Smooth muscle cell (in vitro differentiated cells): ENCODE data around the gene OR2V2. TPM values are rescaled to one million over a fixed set of nuclear protein-coding genes. Genes with fewer than 3 reads are reported as not detected.
"Not testable (repeated sequence)": the region's sequence is repeated elsewhere in the genome, so short reads cannot be mapped to it uniquely, and the experiment has no call there.

Experiments
- DNase-seq: peaks from one replicate; lab custom pipeline; 2025; ENCODE audit not compliant: unreplicated experiment; lab: John Stamatoyannopoulos, UW
- H2AFZ ChIP-seq: fragments of 200-600 bp; sonication (generic); 2 replicates; pipeline ENCODE4 v1.6.0; 2016; ENCODE audit warnings: antibody characterized with exemption, low read depth, mild to moderate bottlenecking
- H3F3A ChIP-seq: fragments of 200-600 bp; sonication (generic); 2 replicates; pipeline ENCODE4 v1.6.0; 2017; ENCODE audit warnings: antibody characterized with exemption, low read depth
- H3K27ac ChIP-seq: fragments of 200-600 bp; sonication (generic); 2 replicates; pipeline ENCODE4 v1.5.1; 2016; ENCODE audit warnings: low read depth, mild to moderate bottlenecking
- H3K27me3 ChIP-seq: fragments of 200-600 bp; sonication (generic); 2 replicates; pipeline ENCODE4 v1.6.1; 2016; ENCODE audit warnings: low read depth, mild to moderate bottlenecking
- H3K36me3 ChIP-seq: fragments of 200-600 bp; sonication (generic); 2 replicates; pipeline ENCODE4 v1.5.1; 2016; ENCODE audit warnings: low read depth
- H3K4me1 ChIP-seq: fragments of 200-600 bp; sonication (generic); 2 replicates; pipeline ENCODE4 v1.5.1; 2016; ENCODE audit warnings: low read depth
- H3K4me2 ChIP-seq: fragments of 200-600 bp; sonication (generic); 2 replicates; pipeline ENCODE4 v1.6.0; 2016; ENCODE audit warnings: mild to moderate bottlenecking
- H3K4me3 ChIP-seq: fragments of 200-600 bp; sonication (generic); 2 replicates; pipeline ENCODE4 v1.5.1; 2016; ENCODE audit warnings: mild to moderate bottlenecking
- H3K79me2 ChIP-seq: fragments of 200-600 bp; sonication (generic); 2 replicates; pipeline ENCODE4 v1.6.0; 2016; ENCODE audit warnings: low read depth, mild to moderate bottlenecking
- H3K9ac ChIP-seq: fragments of 200-600 bp; sonication (generic); 2 replicates; pipeline ENCODE4 v1.6.0; 2016; ENCODE audit warnings: low read depth
- H3K9me3 ChIP-seq: fragments of 200-600 bp; sonication (generic); replicated peaks from 2 replicates; pipeline ENCODE4 v1.5.1; 2016; ENCODE audit warnings: low read depth
- H4K20me1 ChIP-seq: fragments of 200-600 bp; sonication (generic); 2 replicates; pipeline ENCODE4 v1.6.0; 2016; ENCODE audit warnings: low read depth
- WGBS: methylation state at CpG from one replicate; pipeline ENCODE4 v1.1.7; 2016; ENCODE audit warnings: low lambda C conversion rate; 5-methylcytosine and 5-hydroxymethylcytosine counted together
- polyA plus RNA-seq: library from polyadenylated mRNA; unstranded; fragments of >200 nt; fragmentation: Nextera tagmentation; extraction: Ambion mirVana; gene quantifications from 2 replicates; pipeline ENCODE4 v1.2.1, GENCODE V29; 2016
- total RNA-seq: library from RNA; depleted of rRNA; stranded (reverse); fragments of >200 nt; gene quantifications from 2 replicates; pipeline ENCODE4 v1.2.3, GENCODE V29; 2014
- TF ChIP-seq, protein P1 (sequence below): fragments of 200-600 bp; sonication (generic); IDR thresholded peaks from 2 replicates; pipeline ENCODE4 v1.5.1; 2017; ENCODE audit warnings: borderline replicate concordance, mild to moderate bottlenecking, antibody characterized with exemption; ENCODE audit not compliant: insufficient read depth, poor library complexity, severe bottlenecking

The OR2V2 gene
- total and polyA plus RNA-seq, 2 experiments from 2014 or later, result not detected

DNA sequence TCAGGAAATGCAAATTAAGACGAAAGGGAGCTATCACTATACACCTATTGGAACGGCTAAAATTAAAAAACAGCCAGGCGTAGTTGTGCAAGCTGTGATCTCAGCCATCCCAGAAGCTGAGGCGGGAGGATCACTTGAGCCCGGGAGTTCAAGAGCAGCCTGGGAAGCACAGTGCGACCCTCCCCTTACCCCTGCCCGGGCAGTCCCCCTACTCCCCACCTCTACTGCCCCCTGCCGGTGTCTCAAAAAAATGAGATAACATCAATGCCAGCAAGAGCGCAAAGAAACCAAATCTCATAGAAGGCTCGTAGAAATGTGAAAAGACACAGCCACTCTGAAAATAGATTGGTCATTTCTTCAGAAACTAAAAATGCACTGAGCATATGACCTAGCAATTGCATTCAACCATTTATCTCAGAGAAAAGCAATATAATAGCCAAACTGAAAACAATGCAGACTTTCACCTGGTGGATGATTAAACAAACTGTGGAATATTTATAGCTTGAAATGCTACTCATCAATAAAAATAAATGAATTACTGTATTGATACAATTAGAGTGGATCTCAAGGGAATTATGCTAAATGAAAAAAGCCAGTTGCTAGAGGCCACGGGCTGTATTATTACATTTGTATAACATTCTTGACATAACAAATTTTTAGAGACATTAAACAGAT lies 20.6 kb downstream of the OR2V2 start:
- 13% methylated on average over 11 of the region's 11 CpGs for WGBS
- TF ChIP-seq, protein P1, sequence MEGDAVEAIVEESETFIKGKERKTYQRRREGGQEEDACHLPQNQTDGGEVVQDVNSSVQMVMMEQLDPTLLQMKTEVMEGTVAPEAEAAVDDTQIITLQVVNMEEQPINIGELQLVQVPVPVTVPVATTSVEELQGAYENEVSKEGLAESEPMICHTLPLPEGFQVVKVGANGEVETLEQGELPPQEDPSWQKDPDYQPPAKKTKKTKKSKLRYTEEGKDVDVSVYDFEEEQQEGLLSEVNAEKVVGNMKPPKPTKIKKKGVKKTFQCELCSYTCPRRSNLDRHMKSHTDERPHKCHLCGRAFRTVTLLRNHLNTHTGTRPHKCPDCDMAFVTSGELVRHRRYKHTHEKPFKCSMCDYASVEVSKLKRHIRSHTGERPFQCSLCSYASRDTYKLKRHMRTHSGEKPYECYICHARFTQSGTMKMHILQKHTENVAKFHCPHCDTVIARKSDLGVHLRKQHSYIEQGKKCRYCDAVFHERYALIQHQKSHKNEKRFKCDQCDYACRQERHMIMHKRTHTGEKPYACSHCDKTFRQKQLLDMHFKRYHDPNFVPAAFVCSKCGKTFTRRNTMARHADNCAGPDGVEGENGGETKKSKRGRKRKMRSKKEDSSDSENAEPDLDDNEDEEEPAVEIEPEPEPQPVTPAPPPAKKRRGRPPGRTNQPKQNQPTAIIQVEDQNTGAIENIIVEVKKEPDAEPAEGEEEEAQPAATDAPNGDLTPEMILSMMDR, result peak; percentile 43
- H3K27me3 ChIP-seq, result peaks cover 21% of the 10 kb centered on the region
- no peak overlapping the region for H2AFZ ChIP-seq
- H3K36me3 ChIP-seq, result no peaks in the 10 kb centered on the region
- H4K20me1 ChIP-seq, result no peaks in the 10 kb centered on the region
- H3F3A ChIP-seq, result peaks cover 22% of the 10 kb centered on the region
- no peak overlapping the region for H3K27ac ChIP-seq
- no peak for DNase-seq
- H3K79me2 ChIP-seq, result no peaks in the 10 kb centered on the region
- H3K9me3 ChIP-seq, result no peaks in the 10 kb centered on the region
- no peak overlapping the region for H3K4me3 ChIP-seq
- H3K4me2 ChIP-seq, result peak overlapping the region; percentile 64
- H3K9ac ChIP-seq, result no peak overlapping the region
- H3K4me1 ChIP-seq, result peaks cover 25% of the 10 kb centered on the region

DNA sequence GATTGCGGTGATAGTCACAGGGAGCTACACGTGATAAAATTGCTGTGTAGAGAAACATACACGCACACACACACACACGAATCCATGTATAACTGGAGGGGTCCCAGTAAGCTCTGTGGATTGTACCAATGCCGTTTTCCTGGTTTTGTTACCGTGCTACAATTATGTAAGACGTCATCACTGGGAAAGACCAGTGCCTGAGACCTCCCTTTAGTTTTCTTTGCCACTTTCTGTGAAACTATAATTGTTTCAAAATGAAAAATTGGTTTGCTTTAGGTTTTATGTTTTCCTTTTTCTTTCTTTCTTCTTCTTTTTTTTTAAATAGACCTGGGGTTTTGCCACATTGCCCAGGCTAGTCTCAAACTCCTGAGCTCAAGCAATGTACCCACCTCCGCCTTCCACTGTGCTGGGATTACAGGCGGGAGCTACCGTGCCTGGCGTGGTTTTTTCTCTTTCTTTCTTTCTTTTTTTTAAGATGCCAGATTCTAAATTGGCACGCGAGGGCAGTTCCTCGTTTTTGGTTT lies 21.3 kb downstream of the OR2V2 start:
- H3K4me1 ChIP-seq, result peaks cover 25% of the 10 kb centered on the region
- H3K36me3 ChIP-seq, result no peaks in the 10 kb centered on the region
- H3K79me2 ChIP-seq, result no peaks in the 10 kb centered on the region
- H4K20me1 ChIP-seq, result no peaks in the 10 kb centered on the region
- no peak overlapping the region for H2AFZ ChIP-seq
- WGBS, result 11% methylated on average over 14 of the region's 14 CpGs
- peak overlapping the region; percentile 1 for H3K4me3 ChIP-seq
- H3K27ac ChIP-seq, result no peak overlapping the region
- H3F3A ChIP-seq, result peaks cover 28% of the 10 kb centered on the region
- no peak for DNase-seq
- H3K27me3 ChIP-seq, result peaks cover 28% of the 10 kb centered on the region
- H3K4me2 ChIP-seq, result peak overlapping the region; percentile 64
- H3K9me3 ChIP-seq, result no peaks in the 10 kb centered on the region
- TF ChIP-seq, protein P1, result no peak
- no peak overlapping the region for H3K9ac ChIP-seq

DNA sequence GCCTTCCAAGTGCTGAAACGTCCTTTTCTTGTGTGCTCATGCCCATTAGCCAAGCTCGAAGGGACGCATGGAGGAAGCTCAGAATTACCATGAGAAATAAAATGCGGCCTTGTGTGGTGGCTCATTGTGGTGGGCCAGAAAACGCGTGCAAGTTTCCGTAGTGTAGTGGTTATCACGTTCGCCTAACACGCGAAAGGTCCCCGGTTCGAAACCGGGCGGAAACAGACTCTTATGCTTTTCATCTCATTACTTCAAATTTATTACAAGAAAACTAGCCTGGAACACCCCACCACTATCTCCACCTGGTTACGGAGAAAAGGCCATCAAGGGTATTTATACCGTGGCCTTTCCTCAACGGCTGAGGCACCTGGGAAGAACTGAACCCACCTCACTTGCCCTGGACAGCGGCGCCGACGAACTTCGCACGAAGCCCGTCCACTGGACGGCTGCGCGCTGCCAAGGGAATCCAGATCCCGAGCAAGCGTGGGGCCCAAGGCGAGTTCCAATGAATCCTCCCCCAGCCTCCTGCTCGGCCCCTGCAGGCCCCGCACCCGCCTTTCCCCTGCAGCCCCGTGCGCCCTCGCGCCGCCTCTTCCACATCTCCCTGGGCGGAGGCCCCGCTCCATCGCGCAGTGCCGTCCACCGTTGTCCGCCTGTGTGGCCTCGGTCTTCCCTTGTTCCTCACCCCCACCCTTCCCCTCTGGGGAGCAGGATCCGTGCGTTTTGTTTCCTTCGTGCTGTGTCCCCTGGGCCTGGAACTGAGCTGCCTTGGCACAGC lies 22.3 kb downstream of the OR2V2 start:
- H3K9ac ChIP-seq, H3K9me3 ChIP-seq, H3K36me3 ChIP-seq, DNase-seq, H3K79me2 ChIP-seq, H4K20me1 ChIP-seq, H3K27ac ChIP-seq, H2AFZ ChIP-seq: not testable (repeated sequence)
- Histone ChIP-seq H3K27me3 (peaks cover 38% of the 10 kb centered on the region), H3K4me3 (peak overlapping the region; percentile 25), H3K4me1 (peaks cover 25% of the 10 kb centered on the region), H3K4me2 (peak overlapping the region; percentile 70), H3F3A (peaks cover 28% of the 10 kb centered on the region)
- WGBS, result 2% methylated on average over 46 of the region's 50 CpGs

DNA sequence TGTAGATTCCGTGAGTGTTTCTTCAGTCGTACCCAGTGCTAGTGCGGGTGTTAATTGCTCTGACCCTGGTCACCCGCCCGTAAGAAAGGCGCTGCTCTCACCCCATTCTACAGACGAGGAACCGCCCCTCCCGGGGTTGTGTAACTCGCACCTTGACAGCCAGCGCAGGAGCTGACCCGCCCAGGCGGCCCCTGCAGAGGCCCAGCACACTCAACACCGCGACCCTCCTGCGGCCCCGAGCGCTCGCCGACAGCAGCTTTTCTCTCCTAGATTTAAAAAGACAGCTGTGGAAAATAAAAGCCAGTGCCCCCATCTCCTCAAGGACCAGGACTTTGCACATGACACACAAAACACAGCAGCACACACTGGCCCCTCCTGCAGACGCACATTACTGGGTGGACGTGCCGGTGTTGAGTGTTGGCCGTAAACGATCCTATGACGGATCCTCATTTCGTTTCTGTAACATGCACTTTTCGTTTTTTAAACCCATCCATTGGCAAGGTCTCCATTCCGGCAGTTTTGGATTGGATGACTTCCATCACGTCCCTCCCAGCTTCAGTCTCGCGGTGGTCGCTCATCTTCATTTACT lies 22.9 kb downstream of the OR2V2 start:
- Histone ChIP-seq H3K9me3 (no peaks in the 10 kb centered on the region), H3K4me2 (peak overlapping the region; percentile 70), H2AFZ (no peak overlapping the region), H3K27ac (no peak overlapping the region), H4K20me1 (no peaks in the 10 kb centered on the region), H3K4me1 (peaks cover 25% of the 10 kb centered on the region), H3F3A (peaks cover 28% of the 10 kb centered on the region), H3K27me3 (peaks cover 44% of the 10 kb centered on the region), H3K36me3 (no peaks in the 10 kb centered on the region), H3K4me3 (peak overlapping the region; percentile 25), H3K79me2 (no peaks in the 10 kb centered on the region), H3K9ac (no peak overlapping the region)
- DNase-seq, result no peak
- 7% methylated on average over 33 of the region's 33 CpGs for WGBS
- TF ChIP-seq, protein P1, result no peak
